HG03196 (cell line): ENCODE measurements around the gene ACADM.
"Not testable (repeated sequence)": the region's sequence is repeated elsewhere in the genome, so short reads cannot be mapped to it uniquely, and the experiment has no call there.

ENCODE experiments used
- ATAC-seq: cut with Tn5 transposase; IDR thresholded peaks from one replicate; pipeline ENCODE4 v1.9.1; 2021; ENCODE audit not compliant: unreplicated experiment

Gene ACADM

DNA sequence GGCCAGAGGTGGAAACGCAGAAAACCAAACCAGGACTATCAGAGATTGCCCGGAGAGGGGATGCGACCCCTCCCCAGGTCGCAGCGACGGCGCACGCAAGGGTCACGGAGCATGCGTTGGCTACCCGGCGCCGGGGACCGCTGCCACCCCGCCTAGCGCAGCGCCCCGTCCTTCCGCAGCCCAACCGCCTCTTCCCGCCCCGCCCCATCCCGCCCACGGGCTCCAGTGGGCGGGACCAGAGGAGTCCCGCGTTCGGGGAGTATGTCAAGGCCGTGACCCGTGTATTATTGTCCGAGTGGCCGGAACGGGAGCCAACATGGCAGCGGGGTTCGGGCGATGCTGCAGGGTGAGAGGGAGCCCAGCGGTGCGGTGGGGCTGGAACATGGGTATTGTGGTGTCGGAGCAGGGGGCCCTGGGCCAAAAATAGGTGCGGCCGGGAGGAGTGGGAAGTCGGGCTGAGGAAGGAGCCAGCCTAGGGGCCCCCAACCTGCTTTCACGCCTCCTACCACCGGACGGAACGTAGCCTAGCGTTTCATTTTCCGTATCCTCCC lies at the start of gene ACADM:
Gene ACADM, plus strand, starts transcription at position 238 of the 551 bp plus-strand sequence. Its CDS starts 79 bp downstream, at position 317.
- peak; percentile 94 for ATAC-seq

DNA sequence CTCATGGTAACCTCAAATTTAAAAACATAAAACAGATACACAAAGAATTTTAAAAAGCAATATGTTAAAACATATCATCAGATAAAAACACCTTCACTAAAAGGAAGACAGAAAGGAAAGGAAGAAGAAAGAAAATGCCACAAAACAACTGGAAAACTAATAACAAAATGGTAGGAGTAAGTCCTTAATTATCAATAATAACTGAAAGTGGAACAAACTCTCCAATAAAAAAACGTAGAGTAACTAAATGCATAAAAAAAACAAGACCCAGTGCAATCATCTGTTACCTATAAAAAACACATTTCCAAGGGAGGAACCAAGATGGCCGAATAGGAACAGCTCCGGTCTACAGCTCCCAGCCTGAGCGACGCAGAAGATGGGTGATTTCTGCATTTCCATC lies 47.1 kb upstream of the ACADM start:
- ATAC-seq, result no peak

DNA sequence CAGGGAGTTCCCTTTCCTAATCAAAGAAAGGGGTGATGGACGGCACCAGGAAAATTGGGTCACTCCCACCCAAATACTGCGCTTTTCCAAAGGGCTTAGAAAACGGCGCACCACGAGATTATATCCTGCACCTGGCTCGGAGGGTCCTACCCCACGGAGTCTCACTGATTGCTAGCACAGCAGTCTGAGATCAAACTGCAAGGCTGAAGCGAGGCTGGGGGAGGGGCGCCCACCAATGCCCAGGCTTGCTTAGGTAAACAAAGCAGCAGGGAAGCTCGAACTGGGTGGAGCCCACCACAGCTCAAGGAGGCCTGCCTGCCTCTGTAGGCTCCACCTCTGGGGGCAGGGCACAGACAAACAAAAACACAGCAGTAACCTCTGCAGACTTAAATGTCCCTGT lies 46.5 kb upstream of the ACADM start:
- not testable (repeated sequence) for ATAC-seq

DNA sequence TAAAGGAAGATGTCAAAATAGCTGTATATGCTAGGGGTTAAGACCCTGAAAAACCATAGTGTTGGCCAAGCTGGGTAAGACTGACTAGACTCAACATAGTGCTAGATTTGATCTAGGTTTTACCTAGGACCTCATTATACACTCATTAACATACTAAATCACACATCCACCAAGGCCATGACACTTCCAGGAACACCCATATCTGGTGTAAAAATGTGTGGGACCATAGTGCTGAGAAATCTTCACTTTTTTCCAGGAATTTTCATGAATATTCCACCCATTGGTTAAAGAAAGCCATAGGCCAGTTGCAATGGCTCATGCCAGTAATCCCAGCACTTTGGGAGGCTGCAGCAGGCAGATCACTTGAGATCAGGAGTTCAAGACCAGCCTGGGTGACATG lies 34.0 kb upstream of the ACADM start:
- ATAC-seq, result no peak

GRCh38 chr1:75693551-75693950 lies 31.0 kb upstream of the ACADM start:
- ATAC-seq, result no peak

DNA sequence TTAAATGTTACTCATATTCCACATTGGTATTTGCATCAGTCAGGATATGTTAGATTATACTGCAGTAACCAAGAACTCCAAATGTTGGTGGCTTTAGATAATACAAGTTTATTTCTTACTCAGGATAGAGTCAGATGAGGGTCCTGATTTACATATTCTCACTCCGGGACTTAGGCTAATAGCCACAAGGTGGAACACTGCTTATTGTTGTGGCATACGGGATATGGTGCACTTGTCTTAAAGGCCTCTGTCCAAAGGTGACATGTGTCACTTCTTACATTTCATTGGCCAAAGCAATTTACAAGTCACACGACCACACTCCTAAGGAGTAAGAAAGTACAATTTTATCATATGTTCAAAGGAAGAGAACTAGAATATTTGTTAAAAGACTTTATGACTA lies 28.5 kb upstream of the ACADM start:
- ATAC-seq, result no peak

DNA sequence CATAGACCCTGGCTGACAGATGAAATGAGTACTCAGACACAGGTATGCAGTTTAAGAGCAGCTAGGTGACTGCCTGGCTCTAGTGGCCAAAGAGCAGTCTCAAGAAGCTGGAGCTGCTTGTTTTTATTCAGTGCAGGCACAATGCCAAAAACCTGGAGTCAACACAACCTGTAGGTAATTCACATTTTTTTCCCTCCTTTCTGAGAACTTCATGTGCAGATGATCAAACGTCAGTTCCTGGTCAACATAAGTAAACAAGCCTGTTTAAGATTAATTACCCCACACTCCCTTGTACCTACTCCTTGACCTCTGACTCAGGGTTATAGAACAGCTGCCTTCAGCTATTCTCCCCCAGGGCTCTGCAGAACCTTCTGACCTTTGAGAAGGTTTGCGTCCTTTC lies 17.3 kb upstream of the ACADM start:
- no peak for ATAC-seq

DNA sequence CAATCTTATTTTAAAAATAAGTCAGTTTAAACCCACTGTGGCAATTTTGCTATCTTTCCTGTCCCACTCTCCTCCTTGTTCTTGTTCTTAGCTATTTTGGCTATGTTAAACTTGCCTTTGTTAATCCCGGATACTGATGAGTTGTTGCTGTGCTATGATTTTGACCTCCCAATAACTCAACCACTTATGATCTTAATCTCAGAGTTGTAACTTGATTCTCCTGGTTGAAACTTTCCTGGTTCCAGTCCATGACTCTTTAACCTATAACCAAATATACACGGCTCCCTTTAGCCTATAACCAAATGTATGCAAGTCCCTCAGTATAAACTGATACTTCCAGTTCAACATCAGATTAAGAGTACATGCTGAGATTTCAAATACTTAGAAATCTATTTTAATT lies 15.6 kb upstream of the ACADM start:
- no peak for ATAC-seq

GRCh38 chr1:75710832-75711231 lies 13.7 kb upstream of the ACADM start:
- ATAC-seq, result no peak

- no peak for ATAC-seq
These were observed 12.7 kb upstream of the ACADM start for GRCh38 chr1:75711846-75712245.

DNA sequence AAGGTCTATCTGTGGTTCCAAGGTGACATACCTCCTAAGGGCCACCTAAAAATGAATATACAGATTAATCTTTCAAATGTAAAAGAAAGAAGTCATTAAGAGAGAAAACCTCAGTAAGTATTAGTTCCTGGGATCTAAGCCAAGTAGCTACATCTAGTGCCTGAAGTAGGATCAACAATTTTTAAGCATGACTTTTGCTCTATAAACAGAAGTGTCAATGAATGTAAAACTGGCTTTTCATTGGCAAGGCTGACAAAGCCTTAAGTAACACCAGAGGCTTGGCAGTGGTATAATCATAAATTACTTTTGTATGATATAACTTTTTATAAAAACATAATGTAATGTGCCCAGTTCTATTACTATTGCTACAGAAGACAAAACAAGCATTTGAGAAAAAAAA lies 12.2 kb upstream of the ACADM start:
- no peak for ATAC-seq

GRCh38 chr1:75719810-75720209 lies 4.7 kb upstream of the ACADM start:
- ATAC-seq, result no peak

GRCh38 chr1:75720325-75720724 lies 4.2 kb upstream of the ACADM start:
- ATAC-seq, result no peak

- no peak for ATAC-seq
These were observed 3.7 kb upstream of the ACADM start for GRCh38 chr1:75720820-75721219.

GRCh38 chr1:75722246-75722645 lies 2.3 kb upstream of the ACADM start:
- ATAC-seq, result not testable (repeated sequence)

DNA sequence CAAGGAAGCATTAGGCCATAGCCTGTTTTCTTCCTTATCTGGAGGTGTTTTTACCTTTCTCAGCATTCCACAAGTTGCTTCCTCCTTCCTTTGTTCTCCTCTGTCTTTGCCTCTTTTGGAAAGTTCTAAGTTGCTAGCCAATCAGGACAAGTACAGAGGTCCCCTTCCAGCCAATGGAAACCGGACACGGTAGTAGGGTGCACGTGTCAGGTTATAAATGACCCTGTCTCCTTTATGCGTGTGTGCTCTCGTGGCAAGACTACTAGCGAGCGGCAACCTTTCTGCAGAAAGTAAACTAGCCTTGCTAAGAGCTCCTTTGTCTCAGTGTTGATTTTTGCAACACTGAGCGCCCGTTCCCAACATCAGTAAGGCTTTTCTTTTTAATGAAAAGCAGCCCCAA lies 1.5 kb upstream of the ACADM start:
- no peak for ATAC-seq

GRCh38 chr1:75723989-75724471 lies 479 bp upstream of the ACADM start:
- peak; percentile 77 for ATAC-seq

DNA sequence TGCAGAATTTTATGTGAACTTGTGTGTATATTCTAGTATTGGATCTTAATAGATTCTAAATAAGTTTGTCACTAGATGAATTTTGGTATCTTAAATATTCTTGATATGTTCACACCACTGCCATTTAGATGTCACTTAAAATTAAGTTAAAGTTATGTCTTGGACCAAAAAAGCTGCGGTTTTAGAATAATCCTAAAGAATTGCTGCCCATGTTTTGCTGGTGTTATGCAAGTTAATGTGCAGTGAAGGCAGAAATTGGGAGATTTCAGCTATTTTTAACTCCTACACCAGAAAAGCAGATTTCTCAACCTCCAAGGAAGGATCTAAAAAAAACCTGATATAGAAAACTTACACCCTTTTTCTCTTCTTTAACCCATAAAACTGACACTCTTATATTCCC lies 757 bp downstream of the ACADM start:
- ATAC-seq, result no peak

- no peak for ATAC-seq
These were observed 1.4 kb downstream of the ACADM start for GRCh38 chr1:75725861-75726361.

DNA sequence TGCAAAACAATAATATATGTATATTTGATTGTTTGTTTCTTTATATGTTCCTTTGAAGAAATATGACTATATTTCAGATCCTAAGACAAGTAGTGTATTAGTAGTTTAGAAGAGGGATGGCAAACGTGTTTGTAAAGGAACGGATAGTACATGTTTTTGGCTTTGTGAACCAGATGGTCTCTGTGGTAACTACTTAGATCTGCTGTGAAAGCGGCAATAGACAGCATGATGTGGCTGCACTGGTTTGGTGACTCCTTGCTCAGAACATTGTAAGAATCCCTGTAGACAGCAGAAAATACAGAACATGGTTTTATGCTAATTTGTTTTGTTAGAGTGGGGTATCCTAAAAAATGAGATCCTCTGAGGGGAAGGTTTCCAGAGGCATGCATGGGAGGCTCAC lies 3.1 kb downstream of the ACADM start:
- ATAC-seq, result no peak

DNA sequence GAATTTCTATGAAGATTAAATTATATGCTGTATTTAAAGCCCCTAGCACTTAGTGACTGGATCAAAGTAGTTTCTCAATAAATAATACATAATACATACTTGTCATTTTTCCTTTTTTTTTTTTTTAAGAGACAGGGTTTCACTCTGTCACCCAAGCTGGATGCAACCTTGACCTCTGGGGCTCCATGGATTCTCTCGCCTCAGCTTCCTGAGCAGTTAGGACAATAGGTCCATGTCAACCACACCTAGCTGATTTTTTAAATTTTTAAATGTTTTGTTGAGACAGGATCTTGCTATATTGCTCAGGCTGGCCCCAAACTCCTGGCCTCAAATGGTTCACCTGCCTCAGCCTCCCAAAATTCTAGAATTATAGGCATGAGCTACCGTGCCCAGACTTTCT lies 5.9 kb downstream of the ACADM start:
- no peak for ATAC-seq

- no peak for ATAC-seq
These were observed 7.4 kb downstream of the ACADM start for GRCh38 chr1:75731881-75732280.

DNA sequence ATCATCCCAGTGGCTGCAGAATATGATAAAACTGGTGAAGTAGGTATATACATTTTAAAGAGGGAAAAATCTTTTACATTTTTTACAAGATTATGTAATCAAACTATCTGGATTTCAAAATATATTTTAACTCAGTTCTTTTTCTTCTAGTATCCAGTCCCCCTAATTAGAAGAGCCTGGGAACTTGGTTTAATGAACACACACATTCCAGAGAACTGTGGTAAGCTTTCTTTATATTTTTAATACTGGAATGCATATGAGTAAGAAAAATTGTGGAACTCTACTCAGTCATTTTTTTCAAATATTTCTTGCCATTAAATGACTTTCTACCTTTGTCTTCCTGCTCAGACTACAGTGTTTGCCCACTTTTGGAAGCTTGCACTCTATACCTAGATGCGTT lies 8.2 kb downstream of the ACADM start:
- no peak for ATAC-seq
